AG10803 (cell line): ENCODE measurements around the gene ARHGAP1.

Source experiments
- DNase-seq: peaks from one replicate; pipeline ENCODE4 v3.0.0; 2010; ENCODE audit warnings: low read depth
- H3K4me3 ChIP-seq: 2 replicates; pipeline ENCODE4 v1.5.1; 2011; ENCODE audit warnings: mild to moderate bottlenecking, low read length, control low read depth
- CTCF ChIP-seq: conservative IDR thresholded peaks from 2 replicates; pipeline ENCODE4 v1.5.1; 2011; ENCODE audit warnings: mild to moderate bottlenecking, low read length, control low read depth, inconsistent platforms

ARHGAP1 gene

GRCh38 chr11:46681814-46682213, 18.6 kb downstream of the ARHGAP1 start:
- no peak for DNase-seq
- no peak overlapping the region for H3K4me3 ChIP-seq
- no peak for TF ChIP-seq CTCF

- no peak for TF ChIP-seq CTCF
- H3K4me3 ChIP-seq = no peak overlapping the region
Observed at GRCh38 chr11:46680815-46681214, 19.6 kb downstream of the ARHGAP1 start.

GRCh38 chr11:46680164-46680760, 20.2 kb downstream of the ARHGAP1 start:
- no peak for TF ChIP-seq CTCF
- DNase-seq = no peak
- no peak overlapping the region for H3K4me3 ChIP-seq

More at GRCh38 chr11:46680815-46681214, 19.6 kb downstream of the ARHGAP1 start:
- DNase-seq = no peak

- no peak for TF ChIP-seq CTCF
- H3K4me3 ChIP-seq = no peak overlapping the region
- DNase-seq = no peak
Observed at GRCh38 chr11:46679241-46680163, 20.9 kb downstream of the ARHGAP1 start.

- no peak overlapping the region for H3K4me3 ChIP-seq
- TF ChIP-seq CTCF = no peak
- DNase-seq = no peak
Observed at GRCh38 chr11:46678741-46679130, 21.7 kb downstream of the ARHGAP1 start.

GRCh38 chr11:46677991-46678740, 22.3 kb downstream of the ARHGAP1 start:
- DNase-seq = no peak
- TF ChIP-seq CTCF = no peak
- no peak overlapping the region for H3K4me3 ChIP-seq
